Activated naive CD8-positive, alpha-beta T cell treated with anti-CD3 and anti-CD28 coated beads, Interleukin-2, amount 50 U/mL, for 24 hours (primary cell): ENCODE results near the gene WDR77.
A peak's percentile ranks its signal among the peaks of the same experiment; 100 is the strongest.

Source experiments
- ATAC-seq: fragments of 150-1000 bp; cut with Tn5 transposase; one replicate; pipeline ENCODE4 v1.10.0; 2021
- DNase-seq: peaks from one replicate; pipeline ENCODE4 v3.0.0; 2021
- H3K27ac Mint-ChIP-seq: one replicate; pipeline ENCODE4 v1.8.0; 2021; ENCODE audit warnings: mild to moderate bottlenecking, mixed read lengths
- H3K27me3 Mint-ChIP-seq: one replicate; pipeline ENCODE4 v1.8.0; 2021; ENCODE audit warnings: mixed read lengths
- H3K36me3 Mint-ChIP-seq: one replicate; pipeline ENCODE4 v1.8.0; 2021; ENCODE audit warnings: low read depth, mixed read lengths
- H3K4me1 Mint-ChIP-seq: one replicate; pipeline ENCODE4 v1.8.0; 2021; ENCODE audit warnings: mixed read lengths
- H3K4me3 Mint-ChIP-seq: one replicate; pipeline ENCODE4 v1.8.0; 2021; ENCODE audit warnings: mild to moderate bottlenecking, moderate library complexity, mixed read lengths
- H3K9me3 Mint-ChIP-seq: one replicate; pipeline ENCODE4 v1.8.0; 2021; ENCODE audit warnings: mixed read lengths

The WDR77 gene

DNA sequence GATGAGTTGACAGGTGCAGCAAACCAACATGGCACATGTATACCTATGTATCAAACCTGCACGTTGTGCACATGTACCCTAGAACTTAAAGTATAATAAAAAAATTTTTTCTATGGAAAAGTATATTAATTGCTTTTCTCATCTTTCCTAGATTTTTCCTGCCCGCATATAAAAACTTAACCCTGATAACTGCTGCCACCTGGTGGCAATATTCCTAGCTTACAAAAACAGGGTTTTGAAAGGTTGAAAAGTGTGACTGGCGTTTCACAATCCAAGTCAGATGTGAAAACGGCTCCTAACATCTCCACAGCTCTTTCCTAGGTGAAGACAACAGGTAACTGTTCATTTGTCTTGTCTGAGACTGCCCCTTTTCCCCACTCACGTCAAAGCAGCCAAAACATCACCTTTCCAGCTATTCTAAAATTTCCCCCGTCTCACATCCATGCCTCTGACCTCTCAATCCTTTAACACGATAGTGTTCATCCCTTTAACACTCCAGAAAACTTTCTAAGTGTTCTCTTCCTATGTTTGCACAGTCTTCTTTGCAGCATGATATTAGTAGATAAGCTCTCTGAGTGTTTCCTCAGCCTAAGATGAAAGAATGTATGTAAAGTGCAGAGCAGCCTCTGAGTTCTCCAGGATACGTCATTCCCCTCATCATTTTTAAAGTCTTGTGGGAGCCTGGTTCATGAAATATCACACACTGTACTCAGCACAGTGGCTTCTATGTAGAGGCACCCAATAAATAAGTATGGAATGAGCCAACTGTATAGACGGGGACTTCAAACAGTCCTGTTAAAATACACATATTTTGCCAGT, 49.1 kb downstream of the WDR77 start:
- peaks cover 4% of the 10 kb centered on the region for H3K9me3 Mint-ChIP-seq
- no peak overlapping the region for H3K27ac Mint-ChIP-seq
- H3K36me3 Mint-ChIP-seq = no peaks in the 10 kb centered on the region
- no peak overlapping the region for H3K4me3 Mint-ChIP-seq
- ATAC-seq (no peak), DNase-seq (peak; percentile 55)
- peaks cover 21% of the 10 kb centered on the region for H3K4me1 Mint-ChIP-seq
- no peaks in the 10 kb centered on the region for H3K27me3 Mint-ChIP-seq

DNA sequence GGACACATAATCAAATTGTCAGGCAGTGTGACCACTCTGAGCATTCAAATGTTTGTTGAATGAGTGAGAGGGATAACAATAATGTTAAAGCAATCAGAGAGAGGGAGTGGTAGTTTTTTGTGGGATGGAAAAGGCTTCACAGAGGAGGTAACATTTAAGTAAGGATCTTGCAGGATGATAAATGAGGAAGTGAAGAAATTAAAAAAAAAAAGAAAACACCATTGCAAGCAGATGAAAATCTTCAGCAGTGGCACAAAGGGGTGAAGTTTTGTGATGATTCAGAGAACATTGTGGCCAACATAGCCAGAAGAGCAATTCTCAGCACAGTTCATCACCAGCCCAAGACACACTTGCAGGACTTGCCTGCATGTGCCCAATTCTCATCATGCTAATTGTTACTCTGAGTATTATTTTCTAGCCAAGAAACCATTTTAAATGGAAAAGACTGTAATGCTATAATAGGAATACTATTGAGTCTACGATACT, 56.6 kb downstream of the WDR77 start:
- no peaks in the 10 kb centered on the region for H3K4me1 Mint-ChIP-seq
- no peak overlapping the region for H3K27ac Mint-ChIP-seq
- H3K27me3 Mint-ChIP-seq = peaks cover 5% of the 10 kb centered on the region
- H3K9me3 Mint-ChIP-seq = no peaks in the 10 kb centered on the region
- no peak for DNase-seq
- H3K4me3 Mint-ChIP-seq = no peak overlapping the region
- H3K36me3 Mint-ChIP-seq = no peaks in the 10 kb centered on the region
- ATAC-seq = no peak

GRCh38 chr1:111392042-111392441, 57.0 kb downstream of the WDR77 start:
- ATAC-seq (no peak), DNase-seq (no peak)
- H3K9me3 Mint-ChIP-seq = no peaks in the 10 kb centered on the region
- no peaks in the 10 kb centered on the region for H3K36me3 Mint-ChIP-seq
- no peaks in the 10 kb centered on the region for H3K4me1 Mint-ChIP-seq
- H3K4me3 Mint-ChIP-seq = no peak overlapping the region
- H3K27me3 Mint-ChIP-seq = peaks cover 5% of the 10 kb centered on the region
- no peak overlapping the region for H3K27ac Mint-ChIP-seq
